OCI-LY1 (cell line): ENCODE data around the gene WFDC1.

ENCODE experiments used
- H2AFZ ChIP-seq: fragments of 200-600 bp; sonication (generic), shearing (Covaris generic); 2 replicates; pipeline ENCODE4 v1.6.0; 2014; ENCODE audit warnings: antibody characterized with exemption, mild to moderate bottlenecking, low read length
- H3F3A ChIP-seq: fragments of 200-600 bp; sonication (generic), shearing (Covaris generic); 2 replicates; pipeline ENCODE4 v1.6.0; 2014; ENCODE audit warnings: mild to moderate bottlenecking, antibody characterized with exemption, low read length, moderate library complexity; ENCODE audit not compliant: insufficient read depth
- H3K27ac ChIP-seq: fragments of 200-600 bp; sonication (generic); 2 replicates; pipeline ENCODE4 v1.5.1; 2014; ENCODE audit warnings: low read length, mixed run types, mild to moderate bottlenecking, low read depth; ENCODE audit not compliant: poor library complexity, severe bottlenecking
- H3K27me3 ChIP-seq: fragments of 200-600 bp; sonication (generic); 2 replicates; pipeline ENCODE4 v1.6.0; 2014; ENCODE audit warnings: antibody characterized with exemption, mild to moderate bottlenecking, low read length, moderate library complexity; ENCODE audit not compliant: insufficient read depth
- H3K36me3 ChIP-seq: fragments of 200-600 bp; sonication (generic); 2 replicates; pipeline ENCODE4 v1.6.1; 2014; ENCODE audit warnings: mild to moderate bottlenecking, antibody characterized with exemption, low read length, moderate library complexity, mixed read lengths; ENCODE audit not compliant: insufficient read depth
- H3K4me1 ChIP-seq: fragments of 200-600 bp; sonication (generic); 2 replicates; pipeline ENCODE4 v1.5.1; 2014; ENCODE audit warnings: mild to moderate bottlenecking, low read length, moderate library complexity; ENCODE audit not compliant: insufficient read depth, severe bottlenecking
- H3K4me2 ChIP-seq: fragments of 200-600 bp; sonication (generic), shearing (Covaris generic); 2 replicates; pipeline ENCODE4 v1.6.1; 2014; ENCODE audit warnings: low read length
- H3K4me3 ChIP-seq: fragments of 200-600 bp; sonication (generic); 2 replicates; pipeline ENCODE4 v1.5.1; 2014; ENCODE audit warnings: low read length, low read depth, mild to moderate bottlenecking, mixed read lengths; ENCODE audit not compliant: poor library complexity, severe bottlenecking
- H3K79me2 ChIP-seq: fragments of 200-600 bp; shearing (Covaris generic); 2 replicates; pipeline ENCODE4 v1.6.1; 2016; ENCODE audit warnings: mixed run types, low read length, mixed read lengths; ENCODE audit not compliant: insufficient read depth
- H3K9ac ChIP-seq: fragments of 200-600 bp; sonication (generic), shearing (Covaris generic); 2 replicates; pipeline ENCODE4 v1.6.1; 2014; ENCODE audit warnings: mild to moderate bottlenecking, low read length, mixed read lengths
- H3K9me2 ChIP-seq: fragments of 200-600 bp; sonication (generic), shearing (Covaris generic); 2 replicates; pipeline ENCODE4 v1.6.1; 2014; ENCODE audit warnings: low read depth, mild to moderate bottlenecking, low read length, mixed read lengths
- H3K9me3 ChIP-seq: fragments of 200-600 bp; shearing (Covaris generic); 2 replicates; pipeline ENCODE4 v1.6.1; 2014; ENCODE audit warnings: low read length, mixed read lengths
- H4K20me1 ChIP-seq: fragments of 200-600 bp; sonication (generic), shearing (Covaris generic); 2 replicates; pipeline ENCODE4 v1.6.0; 2016; ENCODE audit warnings: mild to moderate bottlenecking, low read length; ENCODE audit not compliant: insufficient read depth
- CTCF ChIP-seq: fragments of 200-600 bp; sonication (generic), shearing (Covaris generic); IDR thresholded peaks from 2 replicates; pipeline ENCODE4 v1.5.1; 2017; ENCODE audit warnings: mild to moderate bottlenecking, antibody characterized with exemption, low read length, moderate library complexity, mixed read lengths
- EZH2 ChIP-seq: fragments of 200-600 bp; sonication (generic), shearing (Covaris generic); IDR thresholded peaks from 2 replicates; pipeline ENCODE4 v1.8.0; 2017; ENCODE audit warnings: borderline replicate concordance, mixed run types, mild to moderate bottlenecking, antibody characterized with exemption, low read length, moderate library complexity, mixed read lengths

The WFDC1 gene

DNA sequence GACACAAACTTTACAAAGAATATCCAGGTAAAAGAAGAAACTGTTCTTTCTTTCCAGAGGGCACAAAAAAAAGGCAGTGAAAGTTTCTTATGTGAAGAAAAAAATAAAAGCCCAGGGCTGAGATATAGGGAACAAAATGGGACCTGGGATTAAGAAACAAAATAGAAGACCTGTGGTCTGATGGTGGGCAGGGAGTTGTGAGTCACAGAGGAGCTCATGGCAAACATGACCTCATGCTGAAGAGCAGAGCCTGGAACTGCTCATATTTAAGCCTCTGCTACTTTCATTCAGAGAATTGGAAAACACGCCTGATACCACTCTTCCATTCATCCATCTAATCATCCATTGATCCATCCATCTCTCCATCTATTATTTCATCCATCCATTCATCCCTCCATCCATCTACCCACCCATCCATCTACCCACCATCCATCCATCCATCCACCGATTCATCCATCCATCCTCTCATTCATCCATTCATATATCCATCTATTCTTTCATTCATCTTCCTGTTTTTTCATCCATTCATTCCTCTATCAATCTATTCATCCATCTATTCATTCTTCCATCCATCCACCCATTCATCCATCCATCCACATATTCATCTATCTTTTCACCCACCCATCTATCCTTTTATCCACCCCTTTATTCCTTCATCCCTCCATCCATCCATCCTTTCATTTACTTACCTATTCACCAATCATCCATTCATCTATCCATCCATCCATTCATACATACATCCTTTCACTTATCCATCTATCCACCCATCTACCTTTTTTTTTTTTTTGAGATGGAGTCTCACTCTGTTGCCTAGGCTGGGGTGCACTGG lies 30.0 kb downstream of the WFDC1 start:
- Histone ChIP-seq H3K4me3 (no peak overlapping the region), H3K9me2 (no peaks in the 10 kb centered on the region), H3K9ac (no peak overlapping the region), H3K4me2 (no peak overlapping the region), H3K27ac (no peak overlapping the region), H3K36me3 (no peaks in the 10 kb centered on the region), H2AFZ (no peak overlapping the region), H3K27me3 (peaks cover 8% of the 10 kb centered on the region; the same call in 1 of the 2 replicates), H3K9me3 (no peaks in the 10 kb centered on the region), H3F3A (no peaks in the 10 kb centered on the region), H3K4me1 (no peaks in the 10 kb centered on the region), H3K79me2 (no peaks in the 10 kb centered on the region), H4K20me1 (no peaks in the 10 kb centered on the region)
- TF ChIP-seq CTCF (no peak), EZH2 (no peak)

- Histone ChIP-seq H3K4me2 (no peak overlapping the region), H3K4me3 (no peak overlapping the region), H2AFZ (no peak overlapping the region), H3K36me3 (no peaks in the 10 kb centered on the region), H3K9me3 (no peaks in the 10 kb centered on the region), H3K4me1 (no peaks in the 10 kb centered on the region), H3K27ac (no peak overlapping the region), H3K9me2 (no peaks in the 10 kb centered on the region), H3K79me2 (no peaks in the 10 kb centered on the region), H3F3A (no peaks in the 10 kb centered on the region), H4K20me1 (no peaks in the 10 kb centered on the region), H3K27me3 (peaks cover 9% of the 10 kb centered on the region; the same call in 1 of the 2 replicates), H3K9ac (no peak overlapping the region)
- no peak for TF ChIP-seq CTCF
- no peak for TF ChIP-seq EZH2
Observed at GRCh38 chr16:84326545-84326944, 31.9 kb downstream of the WFDC1 start.

DNA sequence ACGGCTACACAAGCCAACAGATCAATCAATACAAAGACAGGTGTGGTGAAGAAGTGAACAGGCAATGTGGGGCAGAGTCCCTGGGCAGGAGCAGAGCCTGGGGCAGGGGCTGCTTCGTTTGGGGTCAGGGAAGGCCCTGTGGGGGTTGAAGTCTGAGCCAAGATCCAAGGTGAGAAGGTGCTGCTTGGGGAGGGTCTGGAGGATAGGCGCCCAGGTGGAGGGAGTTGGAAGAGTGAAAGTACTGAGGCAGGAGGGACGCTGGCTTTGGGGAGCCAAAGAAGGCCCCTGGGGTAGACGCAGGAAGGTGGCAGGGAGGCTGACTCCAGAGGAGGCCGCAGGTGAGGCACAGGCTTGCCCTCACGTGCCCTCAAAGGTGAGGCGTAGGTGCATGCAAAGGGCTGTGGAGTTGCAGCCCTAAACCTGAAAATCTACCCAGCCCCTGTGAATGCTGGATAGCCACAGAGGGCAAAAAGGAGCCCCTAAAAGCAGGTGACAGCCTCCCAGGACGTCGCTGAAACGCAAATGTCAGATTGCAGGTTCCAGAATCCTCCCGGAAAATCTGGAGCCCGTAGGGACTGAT lies 33.3 kb downstream of the WFDC1 start:
- H3F3A ChIP-seq: no peaks in the 10 kb centered on the region
- no peak overlapping the region for H3K4me3 ChIP-seq
- TF ChIP-seq CTCF (no peak), EZH2 (no peak)
- peaks cover 9% of the 10 kb centered on the region; the same call in 1 of the 2 replicates for H3K27me3 ChIP-seq
- H3K9ac ChIP-seq: no peak overlapping the region
- no peaks in the 10 kb centered on the region for H3K36me3 ChIP-seq
- no peaks in the 10 kb centered on the region for H3K9me3 ChIP-seq
- H3K4me1 ChIP-seq: no peaks in the 10 kb centered on the region
- no peak overlapping the region for H2AFZ ChIP-seq
- no peaks in the 10 kb centered on the region for H3K79me2 ChIP-seq
- H3K4me2 ChIP-seq: no peak overlapping the region
- no peaks in the 10 kb centered on the region for H3K9me2 ChIP-seq
- no peaks in the 10 kb centered on the region for H4K20me1 ChIP-seq
- H3K27ac ChIP-seq: no peak overlapping the region
